ENCODE results near the gene AUTS2.
"Not testable (repeated sequence)": the region's sequence is repeated elsewhere in the genome, so short reads cannot be mapped to it uniquely, and the experiment has no call there.

The AUTS2 gene

DNA sequence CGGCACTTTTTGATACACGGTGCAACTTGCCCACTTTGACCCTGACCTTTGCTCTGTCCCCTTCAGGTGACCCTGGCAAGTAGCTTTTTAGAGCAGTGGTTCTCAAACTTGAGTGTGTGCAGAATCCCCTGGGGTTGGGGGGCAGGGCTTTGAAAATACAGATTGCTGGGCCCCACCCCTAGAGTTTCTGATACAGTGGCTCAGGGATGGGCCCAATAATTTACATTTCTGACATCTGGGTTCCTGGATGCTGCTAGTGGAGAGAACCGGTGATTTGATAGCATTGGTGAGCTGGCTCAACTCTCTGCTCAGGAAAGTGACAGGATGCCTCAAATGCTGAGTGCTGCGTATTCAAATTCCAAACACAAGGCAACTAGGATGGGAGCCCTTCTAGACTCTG, 995.9 kb downstream of the AUTS2 start:
- H3K4me3 ChIP-seq (ENCODE audit: low read depth, low read length), result no peak overlapping the region
- no peak for DNase-seq (ENCODE audit: low read depth)
- TF ChIP-seq, protein P1, sequence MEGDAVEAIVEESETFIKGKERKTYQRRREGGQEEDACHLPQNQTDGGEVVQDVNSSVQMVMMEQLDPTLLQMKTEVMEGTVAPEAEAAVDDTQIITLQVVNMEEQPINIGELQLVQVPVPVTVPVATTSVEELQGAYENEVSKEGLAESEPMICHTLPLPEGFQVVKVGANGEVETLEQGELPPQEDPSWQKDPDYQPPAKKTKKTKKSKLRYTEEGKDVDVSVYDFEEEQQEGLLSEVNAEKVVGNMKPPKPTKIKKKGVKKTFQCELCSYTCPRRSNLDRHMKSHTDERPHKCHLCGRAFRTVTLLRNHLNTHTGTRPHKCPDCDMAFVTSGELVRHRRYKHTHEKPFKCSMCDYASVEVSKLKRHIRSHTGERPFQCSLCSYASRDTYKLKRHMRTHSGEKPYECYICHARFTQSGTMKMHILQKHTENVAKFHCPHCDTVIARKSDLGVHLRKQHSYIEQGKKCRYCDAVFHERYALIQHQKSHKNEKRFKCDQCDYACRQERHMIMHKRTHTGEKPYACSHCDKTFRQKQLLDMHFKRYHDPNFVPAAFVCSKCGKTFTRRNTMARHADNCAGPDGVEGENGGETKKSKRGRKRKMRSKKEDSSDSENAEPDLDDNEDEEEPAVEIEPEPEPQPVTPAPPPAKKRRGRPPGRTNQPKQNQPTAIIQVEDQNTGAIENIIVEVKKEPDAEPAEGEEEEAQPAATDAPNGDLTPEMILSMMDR (IDR thresholded peaks at IDR 0.05; ENCODE audit: control insufficient read depth, extremely low read depth, insufficient read depth), result no peak

DNA sequence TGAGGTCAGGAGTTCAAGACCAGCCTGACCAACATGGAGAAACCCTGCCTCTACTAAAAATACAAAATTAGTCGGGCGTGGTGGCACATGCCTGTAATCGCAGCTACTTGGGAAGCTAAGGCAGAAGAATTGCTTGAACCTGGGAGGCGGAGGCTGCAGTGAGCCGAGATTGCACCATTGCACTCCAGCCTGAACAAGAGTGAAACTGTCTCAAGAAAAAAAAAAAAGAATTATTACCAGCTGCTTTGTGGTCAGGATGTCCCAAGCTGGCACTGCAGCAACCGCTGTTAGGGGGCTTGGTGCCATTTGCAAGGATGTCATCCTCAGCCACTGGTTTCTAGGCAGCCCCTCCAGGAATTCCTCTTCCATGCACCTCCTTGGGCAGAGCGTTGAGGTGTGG, 996.6 kb downstream of the AUTS2 start:
- H3K4me3 ChIP-seq (ENCODE audit: low read depth, low read length); DNase-seq (ENCODE audit: low read depth): not testable (repeated sequence)

DNA sequence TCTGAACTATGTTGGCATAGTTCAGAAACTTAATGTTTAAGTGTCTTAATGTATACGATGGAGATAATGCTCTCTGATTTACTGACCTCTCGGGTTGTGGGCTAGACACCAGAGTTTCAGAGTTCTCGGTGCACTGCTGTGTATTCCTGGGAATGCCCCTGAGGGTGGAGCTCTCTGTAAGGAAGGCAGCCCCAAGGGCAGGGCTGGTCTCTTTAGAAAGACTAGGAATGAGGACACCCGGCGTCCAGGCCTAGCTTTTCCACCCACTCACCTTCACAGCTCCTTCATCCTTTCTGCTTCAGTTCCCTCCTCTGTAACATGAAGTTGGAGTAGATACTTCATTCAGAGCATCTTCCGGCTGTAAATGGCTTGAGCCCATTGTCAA, 997.1 kb downstream of the AUTS2 start:
- TF ChIP-seq, protein P1 (IDR thresholded peaks at IDR 0.05; ENCODE audit: control insufficient read depth, extremely low read depth, insufficient read depth), result no peak
- DNase-seq (ENCODE audit: low read depth), result no peak
- no peak overlapping the region; the same call in 1 of the 2 replicates for H3K4me3 ChIP-seq (ENCODE audit: low read depth, low read length)

DNA sequence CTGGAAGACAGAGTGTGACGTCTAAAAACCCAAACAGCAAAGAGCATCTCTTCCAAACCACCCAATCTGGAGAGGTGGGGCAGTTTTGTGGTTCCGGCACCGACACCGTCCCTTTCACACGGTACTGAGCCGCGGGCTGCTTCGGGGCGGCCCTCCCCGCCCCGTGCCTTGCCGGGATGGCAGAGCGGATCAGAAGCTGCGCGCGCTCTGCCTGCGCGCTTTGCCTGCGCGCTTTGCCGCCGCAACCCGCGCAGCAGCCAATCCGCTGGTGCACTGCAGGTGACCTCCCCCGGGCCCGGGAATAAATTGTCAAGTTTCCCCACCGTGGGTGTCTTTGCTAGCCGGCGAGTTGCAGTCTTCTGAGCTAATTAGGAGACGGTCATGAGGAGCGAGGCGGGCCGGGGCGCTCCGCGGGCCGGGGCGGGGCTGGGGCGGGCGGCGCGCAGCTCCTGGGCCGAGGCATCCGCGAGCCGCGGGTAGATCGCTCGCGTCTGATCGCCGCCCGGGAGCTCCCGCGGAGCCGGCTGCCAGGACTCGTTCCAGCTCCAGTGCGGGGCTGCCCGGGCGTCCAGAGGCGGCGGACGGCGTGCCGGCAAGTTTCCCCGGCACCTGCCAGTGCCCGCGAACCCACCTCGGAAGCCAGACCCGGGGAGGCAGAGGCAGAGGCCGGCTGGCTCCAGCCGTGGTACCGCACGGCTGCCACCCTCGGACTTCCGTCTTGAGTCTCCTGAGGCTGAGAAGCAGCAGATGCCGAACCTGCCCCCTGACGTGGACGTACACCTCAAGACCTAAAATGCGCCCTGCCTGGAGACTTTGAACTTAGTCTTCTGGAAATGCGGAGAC, 997.7 kb downstream of the AUTS2 start:
- no peak for DNase-seq (ENCODE audit: low read depth)
- TF ChIP-seq, protein P1 (IDR thresholded peaks at IDR 0.05; ENCODE audit: control insufficient read depth, extremely low read depth, insufficient read depth), result no peak
- H3K4me3 ChIP-seq (ENCODE audit: low read depth, low read length), result peak overlapping the region; percentile 39

DNA sequence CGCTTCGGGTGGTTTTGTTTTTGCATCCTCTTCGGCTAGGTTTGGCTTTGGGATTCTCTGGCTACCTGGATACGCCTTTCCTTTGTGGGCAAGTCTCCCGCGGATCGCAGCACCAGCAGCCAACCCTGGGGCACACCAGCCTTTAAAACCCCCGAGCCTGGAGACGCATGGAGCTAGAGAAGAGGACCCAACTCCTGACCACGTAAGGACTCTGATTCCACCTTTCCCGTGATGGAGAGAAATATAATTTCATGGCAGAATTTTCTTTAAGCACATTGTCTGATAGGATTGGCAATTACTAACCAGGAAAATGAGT, 998.3 kb downstream of the AUTS2 start:
- TF ChIP-seq, protein P1 (IDR thresholded peaks at IDR 0.05; ENCODE audit: control insufficient read depth, extremely low read depth, insufficient read depth), result no peak
- peak overlapping the region; percentile 39 for H3K4me3 ChIP-seq (ENCODE audit: low read depth, low read length)
- no peak for DNase-seq (ENCODE audit: low read depth)

DNA sequence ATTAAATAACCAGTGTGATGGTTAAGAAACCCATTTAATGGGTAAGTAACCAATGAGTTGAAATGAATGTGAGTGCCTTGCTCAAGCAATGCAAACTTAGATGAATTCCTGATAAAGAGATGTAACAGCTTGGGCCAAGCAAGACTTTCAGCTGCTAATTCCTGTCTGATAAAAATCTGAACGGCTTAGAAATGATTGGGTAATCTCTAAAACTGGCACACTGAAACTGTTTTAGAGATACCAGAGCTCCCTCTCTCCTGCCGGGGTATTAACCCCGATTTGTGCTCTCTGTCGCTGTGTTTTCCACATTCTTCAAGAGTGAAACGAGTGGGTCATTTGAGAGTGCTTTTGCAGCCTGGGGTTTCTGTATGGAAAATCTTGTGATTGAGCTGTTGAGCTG, 998.8 kb downstream of the AUTS2 start:
- no peak for DNase-seq (ENCODE audit: low read depth)
- no peak overlapping the region for H3K4me3 ChIP-seq (ENCODE audit: low read depth, low read length)
- TF ChIP-seq, protein P1 (IDR thresholded peaks at IDR 0.05; ENCODE audit: control insufficient read depth, extremely low read depth, insufficient read depth), result no peak

DNA sequence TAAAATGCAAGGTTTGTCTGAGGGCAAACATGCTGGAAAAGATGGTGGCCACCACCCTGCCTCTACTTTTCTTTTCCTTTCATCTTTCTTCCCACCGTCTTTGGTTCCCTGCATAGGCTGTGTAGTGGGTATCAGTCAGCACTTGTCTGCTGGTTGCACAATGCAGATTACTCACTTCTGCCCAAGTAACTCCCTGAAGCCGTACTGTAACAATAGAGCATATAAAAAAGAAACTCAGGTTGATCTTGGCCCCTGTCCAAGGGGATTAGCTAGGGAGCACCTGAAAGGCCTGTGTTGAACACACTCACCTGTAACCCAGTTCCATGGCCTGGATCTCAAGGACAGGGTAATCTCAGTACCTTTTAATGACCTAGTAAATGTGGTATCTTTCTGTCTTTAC, 1000.7 kb downstream of the AUTS2 start:
- H3K4me3 ChIP-seq (ENCODE audit: low read depth, low read length), result no peak overlapping the region
- TF ChIP-seq, protein P1 (IDR thresholded peaks at IDR 0.05; ENCODE audit: control insufficient read depth, extremely low read depth, insufficient read depth), result no peak
- DNase-seq (ENCODE audit: low read depth), result peak; percentile 90

Data from LNCaP clone FGC (cell line).